H1 (cell line): ENCODE data around the gene CSPG5. TPM values are rescaled to one million over a fixed set of nuclear protein-coding genes. Genes with fewer than 3 reads are reported as not detected.

Experiments
- polyA plus RNA-seq, 7 experiments: library from polyadenylated mRNA; depleted of rRNA in 3 of 7; stranded (reverse) in 5 of 7; unstranded in 2 of 7; fragments of >200 nt in 5 of 7; fragments of 200-250 nt in 2 of 7; gene quantifications; 1 replicate in 5 of 7; 2 replicates in 1 of 7; 4 replicates in 1 of 7; pipeline versions ENCODE4 v1.2.1 to v1.2.3, GENCODE V29; 2011 to 2013; ENCODE audit warnings: missing spikeins in 2 of 7, mixed read lengths in 2 of 7
- small RNA-seq: library from polyadenylated mRNA; stranded (forward); fragments of <200 nt; extraction: miRNeasy Mini kit (QIAGEN cat#:217004); gene quantifications from one replicate; pipeline ENCODE3, GENCODE V24; 2013; ENCODE audit not compliant: insufficient read depth
- total RNA-seq: library from RNA; stranded (reverse); fragmentation: NEBNext Ultra II Directional; extraction: Animal tissue kit (Norgen Biotek cat#: 25700); gene quantifications from 2 replicates; pipeline ENCODE4 v1.2.1, GENCODE V29; 2021

The CSPG5 gene
- total and polyA plus RNA-seq, 2 of the 8 experiments (the other 6 are each of a cell fraction or from before 2014, with no cell fraction given) = 2.1 to 7.4 TPM

Small RNA genes within 50 kb of the gene (small RNA-seq; reads per million reads assigned to genes)
- not detected for gene RN7SL870P

Other genes with a start within 250 kb of the CSPG5 start
- 44.1 and 46.7 TPM in 2 replicates for gene PTPN23, start 197.8 kb downstream of the CSPG5 start, total RNA-seq
- gene PTPN23, start 197.8 kb downstream of the CSPG5 start, polyA plus RNA-seq (2011; rRNA removed) = 2.9 and 5.5 TPM in 2 replicates
- 110 and 114 TPM in 2 replicates for gene SCAP, start 102.9 kb downstream of the CSPG5 start, total RNA-seq
- 74.0 and 103 TPM in 2 replicates for gene SCAP, start 102.9 kb downstream of the CSPG5 start, polyA plus RNA-seq (2011; rRNA removed)
- 49.6 and 51.1 TPM in 2 replicates for gene ELP6, start 65.2 kb downstream of the CSPG5 start, total RNA-seq
- 78.5 and 78.7 TPM in 2 replicates for gene ELP6, start 65.2 kb downstream of the CSPG5 start, polyA plus RNA-seq (2011; rRNA removed)
- gene SMARCC1, start 203.0 kb upstream of the CSPG5 start, total RNA-seq = 312 and 335 TPM in 2 replicates
- gene SMARCC1, start 203.0 kb upstream of the CSPG5 start, polyA plus RNA-seq (2011; rRNA removed) = 57.9 and 64.1 TPM in 2 replicates
- 97.7 and 97.9 TPM in 2 replicates for gene DHX30, start 224.3 kb upstream of the CSPG5 start, total RNA-seq
- gene DHX30, start 224.3 kb upstream of the CSPG5 start, polyA plus RNA-seq (2011; rRNA removed) = 82.4 and 112 TPM in 2 replicates